H1 (cell line): ENCODE data around the gene RPL31. TPM values are rescaled to one million over a fixed set of nuclear protein-coding genes. Genes with fewer than 3 reads are reported as not detected.

ENCODE experiments used
- CTCF ChIA-PET: fragments of 300-600 bp; sonication (Branson Sonifier 250); formaldehyde crosslinking; loops from one replicate; lab custom pipeline; 2021; ENCODE audit not compliant: partially characterized antibody; lab: Charles Lee
- POLR2A ChIA-PET: fragments of 300-600 bp; sonication (Branson Sonifier 250); formaldehyde crosslinking; loops from one replicate; lab custom pipeline; 2021; ENCODE audit warnings: inconsistent platforms; ENCODE audit not compliant: partially characterized antibody; lab: Charles Lee
- DNase-seq, 2 experiments: peaks; one replicate each; pipeline versions ENCODE4 v3.0.0 to v3.0.0-alpha.2; 2010 to 2022; ENCODE audit warnings: low spot score in 2 of 2, low read depth in 1 of 2, mixed read lengths in 1 of 2
- FAIRE-seq: peaks from 2 replicates; lab custom pipeline; 2011; peaks lifted over from hg19 to GRCh38; lab: Jason Lieb, UNC
- H2AFZ ChIP-seq: 2 replicates; pipeline ENCODE4 v1.8.1; 2012; ENCODE audit warnings: low read length, inconsistent platforms
- H2AK5ac ChIP-seq: 2 replicates; pipeline ENCODE4 v1.6.1; 2013; ENCODE audit warnings: low read depth, low read length
- H2BK120ac ChIP-seq: replicated peaks from 2 replicates; pipeline ENCODE3; 2013; ENCODE audit warnings: low read depth, low read length, inconsistent platforms
- H2BK12ac ChIP-seq: 2 replicates; pipeline ENCODE4 v1.6.1; 2013; ENCODE audit warnings: low read depth, low read length
- H2BK15ac ChIP-seq: 2 replicates; pipeline ENCODE4 v1.6.1; 2013; ENCODE audit warnings: low read length
- H2BK20ac ChIP-seq: 2 replicates; pipeline ENCODE4 v1.6.1; 2013; ENCODE audit warnings: low read length
- H2BK5ac ChIP-seq: 2 replicates; pipeline ENCODE4 v1.6.1; 2013; ENCODE audit warnings: low read depth, low read length
- H3K14ac ChIP-seq: 2 replicates; pipeline ENCODE4 v1.6.1; 2013; ENCODE audit warnings: inconsistent platforms; ENCODE audit not compliant: insufficient read length
- H3K18ac ChIP-seq: 2 replicates; pipeline ENCODE4 v1.6.1; 2013; ENCODE audit warnings: low read length; ENCODE audit errors: extremely low read depth
- H3K23ac ChIP-seq: 2 replicates; pipeline ENCODE4 v1.6.1; 2013; ENCODE audit warnings: inconsistent platforms; ENCODE audit not compliant: insufficient read length
- H3K23me2 ChIP-seq: 2 replicates; pipeline ENCODE4 v1.6.1; 2013; ENCODE audit warnings: low read depth, low read length
- H3K27ac ChIP-seq: 2 replicates; pipeline ENCODE4 v1.6.1; 2011; ENCODE audit warnings: low read depth, low read length, inconsistent platforms
- H3K27me3 ChIP-seq, 4 experiments: replicated peaks in 1 of 4; 1 replicate in 1 of 4; 2 replicates in 3 of 4; pipeline versions ENCODE4 v1.6.1 to v1.8.1; 2011 to 2013; ENCODE audit warnings: low read length in 3 of 4, mild to moderate bottlenecking in 3 of 4, inconsistent platforms in 2 of 4, mixed read lengths in 2 of 4, moderate library complexity in 1 of 4; ENCODE audit not compliant: control insufficient read depth in 3 of 4, insufficient read depth in 3 of 4; ENCODE audit errors: extremely low read depth in 1 of 4
- H3K36me3 ChIP-seq, 4 experiments: 2 replicates each; pipeline versions ENCODE4 v1.6.1 to v1.8.1; 2011 to 2013; ENCODE audit warnings: mild to moderate bottlenecking in 4 of 4, low read length in 3 of 4, moderate library complexity in 2 of 4, control low read depth in 1 of 4, inconsistent platforms in 1 of 4; ENCODE audit not compliant: insufficient read depth in 4 of 4, control insufficient read depth in 2 of 4
- H3K4ac ChIP-seq: replicated peaks from 2 replicates; pipeline ENCODE3; 2013; ENCODE audit warnings: low read length, low read depth, mixed read lengths, inconsistent platforms; ENCODE audit not compliant: insufficient read length
- H3K4me1 ChIP-seq, 4 experiments: replicated peaks in 1 of 4; 1 replicate in 1 of 4; 2 replicates in 3 of 4; pipeline versions ENCODE4 v1.6.1 to v1.8.1; 2011 to 2013; ENCODE audit warnings: low read length in 3 of 4, inconsistent platforms in 2 of 4, mixed read lengths in 1 of 4; ENCODE audit not compliant: insufficient read depth in 4 of 4, control insufficient read depth in 3 of 4
- H3K4me2 ChIP-seq, 2 experiments: 2 replicates each; pipeline versions ENCODE4 v1.6.1 to v1.8.1; 2011 to 2013; ENCODE audit warnings: low read depth in 2 of 2, low read length in 2 of 2, control low read depth in 1 of 2, inconsistent platforms in 1 of 2, mild to moderate bottlenecking in 1 of 2; ENCODE audit not compliant: insufficient read depth in 1 of 2
- H3K4me3 ChIP-seq, 4 experiments: fragments of 200-600, 300-600 bp in 1 of 4; sonication (generic), shearing (Covaris generic), sonication (Bioruptor Twin) in 1 of 4; 2 replicates each; pipeline versions ENCODE4 v1.5.1 to v1.8.1; 2011 to 2016; ENCODE audit warnings: low read length in 4 of 4, low read depth in 3 of 4, control low read depth in 2 of 4, inconsistent platforms in 2 of 4, mild to moderate bottlenecking in 2 of 4, mixed read lengths in 1 of 4, moderate library complexity in 1 of 4; ENCODE audit not compliant: insufficient read depth in 2 of 4; ENCODE audit errors: extremely low read depth in 1 of 4
- H3K56ac ChIP-seq: replicated peaks from 2 replicates; pipeline ENCODE3; 2013; ENCODE audit warnings: low read depth, mild to moderate bottlenecking, mixed read lengths, low read length, inconsistent platforms; ENCODE audit not compliant: insufficient read length
- H3K79me1 ChIP-seq: 2 replicates; pipeline ENCODE4 v1.6.1; 2013; ENCODE audit warnings: low read depth, low read length, control low read depth
- H3K79me2 ChIP-seq, 2 experiments: 2 replicates each; pipeline versions ENCODE4 v1.6.1 to v1.8.1; 2012 to 2013; ENCODE audit warnings: low read length in 2 of 2, mild to moderate bottlenecking in 2 of 2, inconsistent platforms in 1 of 2; ENCODE audit not compliant: insufficient read depth in 2 of 2, control insufficient read depth in 1 of 2
- H3K9ac ChIP-seq, 4 experiments: replicated peaks in 1 of 4; 1 replicate in 1 of 4; 2 replicates in 3 of 4; pipeline versions ENCODE4 v1.6.1 to v1.8.1; 2011 to 2013; ENCODE audit warnings: low read depth in 3 of 4, low read length in 3 of 4, control low read depth in 2 of 4, mild to moderate bottlenecking in 2 of 4, moderate library complexity in 2 of 4, inconsistent platforms in 1 of 4; ENCODE audit errors: extremely low read depth in 1 of 4
- H3K9me3 ChIP-seq, 2 experiments: 2 replicates each; pipeline versions ENCODE4 v1.6.1 to v1.8.1; 2012 to 2013; ENCODE audit warnings: mild to moderate bottlenecking in 2 of 2, moderate library complexity in 2 of 2, control low read depth in 1 of 2, inconsistent platforms in 1 of 2, low read depth in 1 of 2, low read length in 1 of 2, mixed read lengths in 1 of 2; ENCODE audit not compliant: insufficient read depth in 2 of 2
- H4K20me1 ChIP-seq, 2 experiments: replicated peaks in 1 of 2; 2 replicates each; pipeline versions ENCODE3 to v1.8.1; 2011 to 2013; ENCODE audit warnings: inconsistent platforms in 2 of 2, low read length in 2 of 2, mild to moderate bottlenecking in 1 of 2; ENCODE audit not compliant: insufficient read depth in 2 of 2, control insufficient read depth in 1 of 2
- H4K5ac ChIP-seq: 2 replicates; pipeline ENCODE4 v1.6.1; 2013; ENCODE audit warnings: low read length, low read depth, mixed read lengths, inconsistent platforms; ENCODE audit not compliant: insufficient read length
- H4K8ac ChIP-seq: 2 replicates; pipeline ENCODE4 v1.8.0; 2013; ENCODE audit warnings: mild to moderate bottlenecking, moderate library complexity, low read length, inconsistent platforms; ENCODE audit not compliant: insufficient read depth; ENCODE audit errors: extremely low read depth
- H4K91ac ChIP-seq: replicated peaks from 2 replicates; pipeline ENCODE3; 2013; ENCODE audit warnings: low read length, mixed read lengths, inconsistent platforms; ENCODE audit not compliant: insufficient read length
- BACH1 ChIP-seq: IDR thresholded peaks from 2 replicates; pipeline ENCODE4 v1.6.1; 2012; ENCODE audit warnings: low read length, improper control_type of control experiment
- MAX ChIP-seq: IDR thresholded peaks from 2 replicates; pipeline ENCODE4 v1.6.1; 2012; ENCODE audit warnings: inconsistent platforms
- NRF1 ChIP-seq: IDR thresholded peaks from 2 replicates; pipeline ENCODE4 v1.6.1; 2011; ENCODE audit warnings: mild to moderate bottlenecking, low read depth, low read length, improper control_type of control experiment
- RBBP5 ChIP-seq: IDR thresholded peaks from 2 replicates; pipeline ENCODE4 v1.7.1; 2012; ENCODE audit warnings: low read depth, mild to moderate bottlenecking, inconsistent platforms, low read length, moderate library complexity, borderline replicate concordance
- SIN3A ChIP-seq, 2 experiments: IDR thresholded peaks in 1 of 2; conservative IDR thresholded peaks in 1 of 2; 2 replicates each; pipeline ENCODE4 v1.6.1; 2011 to 2012; ENCODE audit warnings: low read length in 2 of 2, improper control_type of control experiment in 1 of 2, low read depth in 1 of 2, mild to moderate bottlenecking in 1 of 2
- SP1 ChIP-seq: IDR thresholded peaks from 2 replicates; pipeline ENCODE4 v1.6.1; 2011; ENCODE audit warnings: low read depth, low read length
- SP2 ChIP-seq: IDR thresholded peaks from 2 replicates; pipeline ENCODE4 v1.6.1; 2012; ENCODE audit warnings: mild to moderate bottlenecking, low read length, inconsistent platforms
- WGBS, 2 experiments: shearing (Covaris generic) in 1 of 2; methylation state at CpG; one replicate each; pipeline versions ENCODE4 v1.1.6 to v1.1.7; 2013 to 2015; ENCODE audit warnings: low lambda C conversion rate in 2 of 2, mixed read lengths in 2 of 2, inconsistent platforms in 1 of 2, low coverage in 1 of 2, missing lambda C conversion rate in 1 of 2; ENCODE audit not compliant: insufficient replicate concordance in 2 of 2, insufficient coverage in 1 of 2, insufficient read length in 1 of 2; ENCODE audit errors: extremely low coverage in 1 of 2, missing lambda C conversion rate in 1 of 2; 5-methylcytosine and 5-hydroxymethylcytosine counted together
- polyA plus RNA-seq, 7 experiments: library from polyadenylated mRNA; depleted of rRNA in 3 of 7; stranded (reverse) in 5 of 7; unstranded in 2 of 7; fragments of >200 nt in 5 of 7; fragments of 200-250 nt in 2 of 7; gene quantifications; 1 replicate in 5 of 7; 2 replicates in 1 of 7; 4 replicates in 1 of 7; pipeline versions ENCODE4 v1.2.1 to v1.2.3, GENCODE V29; 2011 to 2013; ENCODE audit warnings: missing spikeins in 2 of 7, mixed read lengths in 2 of 7
- total RNA-seq: library from RNA; stranded (reverse); fragmentation: NEBNext Ultra II Directional; extraction: Animal tissue kit (Norgen Biotek cat#: 25700); gene quantifications from 2 replicates; pipeline ENCODE4 v1.2.1, GENCODE V29; 2021

The RPL31 gene
- total and polyA plus RNA-seq, 2 of the 8 experiments (the other 6 are each of a cell fraction or from before 2014, with no cell fraction given), result 1,463 to 1,722 TPM

- no peaks in the 10 kb centered on the region for H4K20me1 ChIP-seq
- no peak overlapping the region for H4K8ac ChIP-seq
- H3K56ac ChIP-seq, result no peak overlapping the region
- no peaks in the 10 kb centered on the region for H3K27me3 ChIP-seq
- H3K79me1 ChIP-seq, result no peaks in the 10 kb centered on the region
- no peak overlapping the region for H3K4ac ChIP-seq
- H3K9ac ChIP-seq, result no peak overlapping the region
- H3K14ac ChIP-seq, result no peak overlapping the region
- no peak overlapping the region for H4K91ac ChIP-seq
- H2BK12ac ChIP-seq, result no peak overlapping the region
- no peak overlapping the region for H3K4me3 ChIP-seq
- no peak overlapping the region for H2BK20ac ChIP-seq
- no peaks in the 10 kb centered on the region for H3K36me3 ChIP-seq
- no peak overlapping the region for H2AFZ ChIP-seq
- CTCF ChIA-PET, result interaction anchor here (2.1 kb wide), 1 partner anchor 56 kb away, joined by 5 read pairs; no protein-coding TSS in a partner anchor
- H2BK15ac ChIP-seq, result no peak overlapping the region
- H2BK120ac ChIP-seq, result no peak overlapping the region
- H4K5ac ChIP-seq, result no peak overlapping the region
- no peak for FAIRE-seq
- no peak for TF ChIP-seq RBBP5
- no peak for TF ChIP-seq SP1
- no peak for TF ChIP-seq SP2
- no peak for TF ChIP-seq SIN3A (conservative IDR thresholded peaks at IDR 0.05 in 1 of 2, IDR thresholded peaks at IDR 0.05 in 1 of 2; ENCODE audit: low read depth in 1 of 2, low read length in 2 of 2)
- TF ChIP-seq BACH1, result no peak
- TF ChIP-seq NRF1, result no peak
- TF ChIP-seq MAX, result no peak
- TF ChIP-seq, all 59 proteins: peak for 0
- H3K23ac ChIP-seq, result no peak overlapping the region
- H3K9me3 ChIP-seq, result no peaks in the 10 kb centered on the region
- no peak for DNase-seq
- H2AK5ac ChIP-seq, result no peak overlapping the region
- H2BK5ac ChIP-seq, result no peak overlapping the region
- POLR2A ChIA-PET, result interaction anchor here (3.2 kb wide), 1 partner anchor 28 kb away, joined by 12 read pairs; the partner anchor contains the start of gene RPL31
- WGBS, 2 experiments, result 90% methylated on average over 22 of the region's 22 CpGs; no CpG with 5 or more reads in 1 of the 2 experiments
- no peak overlapping the region for H3K18ac ChIP-seq
- H3K4me1 ChIP-seq, result no peaks in the 10 kb centered on the region
- H3K79me2 ChIP-seq, result no peaks in the 10 kb centered on the region
- no peaks in the 10 kb centered on the region for H3K23me2 ChIP-seq
- no peak overlapping the region for H3K27ac ChIP-seq
- no peak overlapping the region for H3K4me2 ChIP-seq
These were observed 27.2 kb upstream of the RPL31 start for GRCh38 chr2:100974712-100975520.
